GM18520 (cell line): ENCODE data around the gene DLX4.

Source experiments
- ATAC-seq: cut with Tn5 transposase; IDR thresholded peaks from one replicate; pipeline ENCODE4 v1.9.1; 2021; ENCODE audit not compliant: unreplicated experiment

The DLX4 gene

DNA sequence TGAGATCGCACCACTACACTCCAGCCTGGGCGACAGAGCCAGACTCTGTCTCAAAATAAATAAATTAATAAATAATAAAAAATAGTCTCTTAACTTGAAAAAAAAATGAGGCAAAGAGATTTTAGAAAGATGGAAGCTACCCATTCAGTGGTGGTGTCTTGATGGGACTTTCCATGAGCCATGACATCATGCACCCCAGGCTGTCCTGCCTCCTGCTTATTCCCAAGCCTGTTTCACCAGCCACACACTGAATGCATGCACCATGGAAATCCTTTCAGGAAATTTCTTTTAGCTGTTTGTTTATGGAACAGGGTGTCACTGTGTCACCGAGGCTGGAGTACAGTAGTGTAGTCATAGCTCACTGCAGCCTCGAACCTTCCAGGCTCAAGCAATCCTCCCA is 34.9 kb downstream of the DLX4 start:
- ATAC-seq: no peak

DNA sequence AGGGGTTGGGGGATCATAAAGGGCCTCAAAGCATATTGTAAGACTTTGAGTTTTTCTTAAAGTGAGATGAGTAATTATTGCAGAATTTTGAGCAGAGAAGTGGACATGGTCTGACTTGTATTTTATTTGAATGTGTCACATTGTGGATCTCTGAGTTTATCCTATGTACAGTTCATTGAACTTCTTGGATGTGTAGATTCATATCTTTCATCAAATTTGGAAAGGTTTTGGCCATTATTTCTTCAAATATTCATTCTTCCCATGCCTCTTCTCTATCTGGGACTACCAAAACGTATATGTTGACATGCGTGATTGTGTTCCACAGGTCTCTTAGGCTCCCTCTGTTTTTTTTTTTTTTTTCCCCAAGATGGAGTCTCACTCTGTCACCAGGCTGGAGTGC is 40.3 kb downstream of the DLX4 start:
- no peak for ATAC-seq

DNA sequence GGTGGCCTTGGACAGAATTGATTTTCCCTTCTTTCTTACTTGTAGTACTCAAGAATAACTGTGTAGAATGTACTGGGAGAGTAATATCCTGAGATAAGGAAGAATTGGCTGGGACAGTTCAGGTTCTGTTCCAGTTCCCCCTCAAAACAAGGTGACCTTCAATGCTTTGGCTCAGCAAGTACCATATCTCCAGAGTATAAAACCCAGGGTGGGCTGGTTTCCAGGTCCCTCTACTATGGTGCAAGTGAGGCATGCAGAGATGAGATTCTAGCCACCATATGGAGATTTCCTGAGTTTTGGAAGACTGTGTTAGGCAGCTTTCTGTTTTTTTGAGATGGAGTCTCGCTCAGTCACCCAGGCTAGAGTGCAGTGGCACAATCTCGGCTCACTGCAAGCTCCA is 44.1 kb downstream of the DLX4 start:
- ATAC-seq: no peak

DNA sequence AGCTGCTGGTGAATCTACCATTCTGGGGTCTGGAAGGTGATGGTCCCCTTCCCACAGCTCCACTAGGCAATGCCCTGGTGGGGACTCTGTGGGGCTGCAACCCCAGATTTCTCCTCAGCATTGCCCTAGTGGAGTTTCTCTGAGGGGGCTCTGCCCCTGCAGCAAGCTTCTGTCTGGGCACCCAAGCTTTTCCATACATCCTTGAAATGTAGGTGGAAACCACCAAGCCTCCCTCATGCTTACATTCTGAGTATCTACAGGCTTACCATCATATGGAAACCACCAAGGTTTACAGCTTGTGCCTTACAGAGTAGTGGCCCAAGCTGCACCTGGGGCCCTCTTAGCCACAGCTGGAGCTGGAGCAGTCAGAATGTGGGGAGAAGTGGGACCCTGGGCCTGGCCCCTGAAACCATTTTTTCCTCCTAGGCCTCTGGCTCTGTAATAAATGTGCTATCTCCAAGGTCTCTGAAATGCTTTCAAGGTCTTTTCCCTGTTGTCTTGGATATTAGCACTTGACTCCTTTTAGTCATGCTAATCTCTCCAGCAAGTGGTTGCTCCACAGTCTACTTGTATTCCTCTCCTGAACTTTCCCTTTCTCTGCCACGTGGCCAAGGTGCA is 45.6 kb downstream of the DLX4 start:
- ATAC-seq: no peak

DNA sequence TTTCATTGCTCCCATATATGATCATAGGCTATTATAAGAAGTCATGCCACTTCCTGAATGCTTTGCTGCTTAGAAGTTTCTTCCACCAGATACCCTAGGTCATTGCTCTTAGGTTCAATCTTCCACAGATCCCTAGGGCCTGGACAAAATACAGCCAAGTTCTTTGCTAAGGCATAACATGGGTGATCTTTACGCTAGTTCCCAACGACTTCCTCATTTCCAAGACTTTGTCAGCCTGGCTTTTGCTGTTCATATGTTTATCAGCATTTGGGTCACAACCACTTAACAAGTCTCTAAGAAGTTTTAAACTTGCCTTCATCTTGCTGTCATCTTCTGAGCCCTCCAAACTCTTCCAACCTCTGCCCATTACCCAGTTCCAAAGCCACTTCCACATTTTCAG is 46.2 kb downstream of the DLX4 start:
- no peak for ATAC-seq

DNA sequence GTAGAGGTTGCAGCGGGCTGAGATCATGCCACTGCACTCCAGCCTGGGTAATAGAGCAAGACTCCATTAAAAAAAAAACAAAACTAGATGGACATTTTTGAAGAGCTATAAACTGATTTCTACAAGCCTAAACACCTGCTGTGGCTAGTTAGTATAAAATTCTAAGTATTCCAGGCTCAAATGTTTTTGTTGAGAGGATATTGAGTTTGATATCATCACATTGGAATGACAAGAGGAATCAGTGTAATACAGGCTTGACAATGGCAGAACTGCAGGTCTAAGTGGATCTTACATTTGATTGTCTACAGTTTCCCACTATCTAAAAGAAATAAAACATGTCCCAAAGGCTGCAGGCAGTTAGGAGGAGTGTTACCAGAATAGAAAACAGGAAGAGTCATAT is 49.9 kb downstream of the DLX4 start:
- no peak for ATAC-seq

DNA sequence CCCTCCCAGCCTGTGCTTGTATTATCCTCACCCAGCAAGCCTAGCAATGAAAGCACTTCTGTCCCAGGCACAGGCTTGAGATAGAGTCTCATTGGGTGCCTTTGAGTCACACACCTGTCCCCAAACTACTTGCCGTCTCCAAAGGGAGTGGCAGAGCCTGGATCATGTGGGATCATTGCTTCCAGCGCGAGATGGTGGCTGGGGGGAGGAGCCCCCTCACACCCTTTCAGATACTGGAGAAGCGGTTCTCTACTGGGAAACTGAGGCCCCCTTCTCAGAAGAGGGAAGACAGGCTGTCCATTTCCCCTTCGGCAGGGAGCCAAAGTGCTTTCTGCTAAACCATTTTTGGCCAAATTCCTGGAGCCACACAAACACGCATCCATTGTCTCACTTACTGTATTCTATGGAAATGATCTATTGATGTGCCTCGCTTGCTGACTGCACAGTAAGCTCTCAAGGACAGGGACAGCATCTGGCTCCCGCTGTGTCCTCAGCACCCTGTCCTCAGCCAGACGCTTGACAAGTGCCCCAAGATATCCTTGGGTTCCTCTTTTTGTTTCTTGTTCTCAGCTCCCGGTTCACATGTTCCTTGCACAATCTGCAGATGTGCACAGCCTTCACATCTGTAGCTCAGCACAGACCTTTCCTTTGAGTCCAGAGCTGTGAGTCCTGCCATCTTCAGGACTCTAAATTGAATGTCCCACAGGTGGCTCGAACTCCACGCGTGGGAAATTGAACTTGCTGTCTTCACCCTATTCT is 52.0 kb downstream of the DLX4 start:
- no peak for ATAC-seq

DNA sequence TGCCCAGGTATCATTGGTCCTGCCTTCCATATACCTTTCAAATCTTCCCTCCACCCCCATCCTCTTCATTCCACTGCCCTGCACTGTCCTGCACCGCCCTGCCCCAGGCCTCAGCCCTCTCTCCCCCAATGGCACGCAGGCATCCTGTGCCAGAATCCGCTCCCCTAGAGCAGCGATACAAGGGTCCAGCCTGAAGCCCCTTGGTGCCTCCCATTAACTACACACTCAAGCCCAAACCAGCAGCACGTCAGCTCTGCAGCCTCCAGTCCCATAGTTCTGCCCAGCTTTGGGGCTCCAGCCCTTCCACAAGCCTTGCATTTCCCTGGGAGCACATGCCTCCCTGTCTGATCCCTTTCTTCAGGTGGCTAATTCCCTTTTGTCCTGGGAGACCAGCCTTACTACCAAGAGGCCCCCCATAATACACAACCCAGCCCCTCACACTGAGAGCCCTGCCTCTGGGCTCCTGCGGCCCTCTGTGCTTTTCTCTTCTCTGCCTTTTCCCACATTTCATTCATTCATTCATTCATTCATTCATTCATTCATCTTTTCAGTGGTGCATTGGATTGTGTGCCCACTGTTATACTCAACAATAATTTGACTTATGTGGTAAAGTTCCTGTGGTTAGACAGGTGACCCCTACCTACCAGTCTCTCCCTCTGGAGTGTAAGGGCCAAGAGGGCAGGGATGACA is 52.8 kb downstream of the DLX4 start:
- no peak for ATAC-seq

DNA sequence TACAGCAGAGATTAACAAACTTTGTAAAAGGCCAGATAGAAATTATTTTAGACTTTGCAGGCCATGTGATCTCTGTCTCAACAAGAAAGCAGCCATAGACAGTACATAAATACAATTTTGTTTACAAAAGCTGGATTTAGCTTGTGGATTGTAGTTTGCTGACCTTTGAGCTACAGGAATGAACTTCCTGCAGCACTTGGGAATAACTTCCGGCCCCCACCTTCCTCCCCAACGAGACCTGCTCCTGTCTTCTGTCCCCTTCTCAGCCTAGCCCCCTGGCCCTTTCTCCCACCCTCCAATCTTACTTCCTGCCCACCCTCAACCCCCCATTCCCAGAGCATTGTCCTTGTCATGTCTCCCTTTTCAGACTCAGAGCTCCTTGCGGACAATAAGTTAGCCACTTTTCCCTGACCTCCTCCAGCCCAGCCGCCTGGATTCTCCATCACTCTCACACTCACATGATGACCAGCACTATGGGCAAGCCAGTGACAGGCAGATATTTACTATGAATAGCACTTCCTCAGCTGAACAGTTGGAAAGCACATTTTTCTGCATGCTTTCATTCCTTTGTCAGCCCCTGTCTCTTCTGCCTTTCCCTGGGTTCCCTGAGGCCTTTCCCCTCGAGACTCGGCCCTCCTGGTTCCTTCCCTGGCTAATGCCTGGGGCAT is 53.6 kb downstream of the DLX4 start:
- no peak for ATAC-seq

DNA sequence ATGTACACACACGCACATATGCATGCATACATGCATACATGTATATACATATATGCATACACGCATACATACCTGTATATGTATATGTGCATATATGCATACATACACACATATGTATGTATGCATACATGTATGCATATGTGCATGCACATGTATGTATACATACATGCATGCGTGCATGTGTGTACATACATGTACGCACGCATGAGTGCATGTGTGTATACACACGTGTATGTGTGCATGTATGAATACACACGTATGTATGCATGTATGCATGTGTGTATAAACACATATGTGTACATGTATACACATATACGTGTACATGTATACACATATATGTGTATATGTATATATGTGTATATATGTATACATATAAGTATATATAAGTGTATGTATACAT is 54.5 kb downstream of the DLX4 start:
- ATAC-seq: no peak
